Measurements from ENCODE around the gene PLCD1. TPM values are rescaled to one million over a fixed set of nuclear protein-coding genes. Genes with fewer than 3 reads are reported as not detected.
A peak's percentile ranks its signal among the peaks of the same experiment; 100 is the strongest.
"Not testable (repeated sequence)": the region's sequence is repeated elsewhere in the genome, so short reads cannot be mapped to it uniquely, and the experiment has no call there.

PLCD1 gene
- total and polyA plus RNA-seq, 8 donors: 33.3 to 54.3 (median 44.6) TPM

GRCh38 chr3:37989821-37990480 lies 39.5 kb downstream of the PLCD1 start:
- H3K4me3 ChIP-seq: peak overlapping the region in 1 of 2 donors; percentile 16
- H3K9me3 ChIP-seq: no peaks in the 10 kb centered on the region
- ATAC-seq (no peak), DNase-seq (peak in 1 of 4 donors; percentile 33)
- no peaks in the 10 kb centered on the region for H3K27me3 ChIP-seq
- H3K4me1 ChIP-seq: peaks cover 7 to 77% of the 10 kb centered on the region in 2 donors
- TF ChIP-seq CTCF (IDR thresholded peaks at IDR 0.05): no peak
- intact Hi-C loops (cut with DNase I): no loop called here
- H3K36me3 ChIP-seq: no peaks in the 10 kb centered on the region
- H3K27ac ChIP-seq: no peak overlapping the region

GRCh38 chr3:37988931-37989525 lies 40.4 kb downstream of the PLCD1 start:
- intact Hi-C loops (cut with DNase I): no loop called here

GRCh38 chr3:37988376-37988775 lies 41.1 kb downstream of the PLCD1 start:
- ATAC-seq; H3K9me3 ChIP-seq; H3K36me3 ChIP-seq; intact Hi-C loops (cut with DNase I); H3K27me3 ChIP-seq: not testable (repeated sequence)
- Histone ChIP-seq H3K4me1 (peaks cover 7 to 77% of the 10 kb centered on the region in 2 donors), H3K27ac (peak overlapping the region in 1 of 2 donors; percentile 69), H3K4me3 (peak overlapping the region in 1 of 2 donors; percentile 4)
- DNase-seq: peak in 1 of 4 donors; percentile 45

More at GRCh38 chr3:37988931-37989525, 40.4 kb downstream of the PLCD1 start:
- Histone ChIP-seq H3K27me3 (no peaks in the 10 kb centered on the region), H3K4me3 (peak overlapping the region in 1 of 2 donors; percentile 4), H3K36me3 (no peaks in the 10 kb centered on the region), H3K9me3 (no peaks in the 10 kb centered on the region), H3K4me1 (peaks cover 7 to 77% of the 10 kb centered on the region in 2 donors), H3K27ac (peak overlapping the region in 1 of 2 donors; percentile 69)
- no peak for ATAC-seq
- DNase-seq: peak in 1 of 4 donors; percentile 1
- no peak for TF ChIP-seq CTCF (IDR thresholded peaks at IDR 0.05)

- peak; percentile 3 for ATAC-seq
- intact Hi-C loops (cut with DNase I): no loop called here
- no peak for TF ChIP-seq CTCF (IDR thresholded peaks at IDR 0.05)
- Histone ChIP-seq H3K4me1 (peaks cover 7 to 72% of the 10 kb centered on the region in 2 donors), H3K27ac (peak overlapping the region; percentile 69 to 72), H3K27me3 (no peaks in the 10 kb centered on the region), H3K36me3 (peaks cover 0 to under 1% of the 10 kb centered on the region in 2 donors), H3K9me3 (no peaks in the 10 kb centered on the region), H3K4me3 (no peak overlapping the region)
- DNase-seq: peak in 1 of 4 donors; percentile 84
These were observed 41.7 kb downstream of the PLCD1 start for GRCh38 chr3:37987751-37988179.

GRCh38 chr3:37987315-37987697 lies 42.1 kb downstream of the PLCD1 start:
- peaks cover 0 to 3% of the 10 kb centered on the region in 2 donors for H3K36me3 ChIP-seq
- no peaks in the 10 kb centered on the region for H3K27me3 ChIP-seq
- no peak overlapping the region for H3K4me3 ChIP-seq
- no peak for DNase-seq
- peaks cover 7 to 67% of the 10 kb centered on the region in 2 donors for H3K4me1 ChIP-seq
- ATAC-seq: peak; percentile 3
- H3K9me3 ChIP-seq: no peaks in the 10 kb centered on the region
- intact Hi-C loops (cut with DNase I): no loop called here
- TF ChIP-seq CTCF (IDR thresholded peaks at IDR 0.05): no peak
- peak overlapping the region; percentile 69 to 72 for H3K27ac ChIP-seq
